Right lobe of liver (tissue), 6 donors: ENCODE results near the gene GNAI3. TPM values are rescaled to one million over a fixed set of nuclear protein-coding genes. Genes with fewer than 3 reads are reported as not detected.

ENCODE experiments used
- ATAC-seq, 4 donors: fragments of 200-7000 bp; cut with Tn5 transposase; one replicate each; pipeline ENCODE4 v1.9.1; 2020; ENCODE audit warnings: mild to moderate bottlenecking in 4 of 4, moderate library complexity in 4 of 4
- DNase-seq, 3 donors: peaks; one replicate each; pipeline ENCODE4 v3.0.0-alpha.2; 2020
- H3K27ac ChIP-seq, 3 donors: fragments of 200-600 bp; one replicate each; pipeline ENCODE4 v1.8.0; 2022
- H3K27me3 ChIP-seq, 2 donors: fragments of 200-600 bp; one replicate each; pipeline ENCODE4 v1.8.0; 2022
- H3K36me3 ChIP-seq, 4 donors: fragments of 200-600 bp; sonication (generic) in 1 of 4; one replicate each; pipeline versions ENCODE4 v1.5.1 to v1.8.0; 2017 to 2022; ENCODE audit warnings: control low read depth in 1 of 4
- H3K4me1 ChIP-seq, 4 donors: fragments of 200-600 bp; sonication (generic) in 1 of 4; one replicate each; pipeline versions ENCODE4 v1.5.1 to v1.8.0; 2017 to 2022; ENCODE audit warnings: control low read depth in 1 of 4
- H3K4me3 ChIP-seq, 3 donors: fragments of 200-600 bp; one replicate each; pipeline ENCODE4 v1.8.0; 2022
- H3K9me3 ChIP-seq, 4 donors: fragments of 200-600 bp; sonication (generic) in 1 of 4; one replicate each; pipeline versions ENCODE4 v1.5.1 to v1.8.0; 2017 to 2022; ENCODE audit warnings: control low read depth in 1 of 4
- CTCF ChIP-seq, 4 donors: fragments of 200-600 bp in 3 of 4; fragments of 450-650 bp in 1 of 4; IDR thresholded peaks; one replicate each; pipeline versions ENCODE4 v1.5.1 to v1.8.0; 2016 to 2022; ENCODE audit warnings: antibody characterized with exemption in 4 of 4, mild to moderate bottlenecking in 2 of 4
- POLR2A ChIP-seq: fragments of 450-650 bp; IDR thresholded peaks from one replicate; pipeline ENCODE4 v1.6.1; 2017; ENCODE audit warnings: antibody characterized with exemption, mild to moderate bottlenecking
- WGBS: methylation state at CpG from one replicate; pipeline ENCODE4 v1.1.6; 2018; ENCODE audit warnings: low coverage, low lambda C conversion rate; ENCODE audit not compliant: insufficient coverage; ENCODE audit errors: missing lambda C conversion rate; 5-methylcytosine and 5-hydroxymethylcytosine counted together
- intact Hi-C, 2 donors: fragments of 100-400 bp; cut with DNase I; formaldehyde crosslinking; loops; one replicate each; pipeline versions ENCODE4 v1.11.2 to v1.14.1; 2022
- total RNA-seq, 6 experiments: library from RNA; depleted of rRNA in 2 of 6; stranded (reverse); fragments of >200 nt in 2 of 6; fragmentation: NEBNext Ultra II Directional in 3 of 6; extraction: Animal tissue kit (Norgen Biotek cat#: 25700) in 3 of 6; gene quantifications; one replicate each; pipeline versions ENCODE4 v1.1.0 to v1.2.4, GENCODE V29; 2016 to 2023
- donor health status: DM: no; HTN: yes; CAD: no.
- donor health status: DM: no; HTN: no; CAD: no.
- donor health status: DM: no; HTN: no; CAD: no.
- donor health status: DM: no; HTN: yes; CAD: no.
- donor health status: DM: no; HTN: yes; CAD: no.

The GNAI3 gene
- total RNA-seq, 6 experiments from 2014 or later: 2.5 to 4.3 (median 3.3) TPM

DNA sequence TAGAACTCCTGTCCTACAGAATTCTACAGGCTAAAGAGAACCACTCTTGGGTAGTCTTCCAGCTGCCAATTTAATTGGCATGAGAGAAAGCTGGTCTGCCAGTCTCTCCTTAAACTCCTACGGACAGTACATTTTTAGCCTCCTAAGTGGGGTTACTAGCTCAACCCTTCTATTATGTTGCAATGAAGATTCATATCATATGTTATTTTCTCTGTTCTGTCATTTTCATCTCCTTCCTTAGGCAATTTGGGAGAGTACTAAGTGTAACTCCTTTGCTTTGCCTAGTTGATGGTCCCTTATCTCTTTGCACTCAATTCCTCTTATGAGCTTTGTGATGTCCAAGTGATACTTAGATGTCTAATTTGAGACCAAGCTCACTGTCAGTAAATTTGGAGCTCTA is 57.0 kb downstream of the GNAI3 start:
- DNase-seq: no peak
- Histone ChIP-seq H3K4me3 (no peak overlapping the region), H3K27me3 (no peaks in the 10 kb centered on the region), H3K9me3 (no peaks in the 10 kb centered on the region), H3K4me1 (no peaks in the 10 kb centered on the region), H3K27ac (no peak overlapping the region), H3K36me3 (no peaks in the 10 kb centered on the region)
- no peak for TF ChIP-seq POLR2A
- no peak for TF ChIP-seq CTCF (IDR thresholded peaks at IDR 0.05)
- WGBS: 100% methylated on average over 1 of the region's 1 CpG
- intact Hi-C loops: no loop called here
- ATAC-seq: no peak

- no peaks in the 10 kb centered on the region for H3K27me3 ChIP-seq
- no peak overlapping the region for H3K27ac ChIP-seq
- H3K4me1 ChIP-seq: peaks cover 0 to under 1% (median 0%) of the 10 kb centered on the region in 4 donors
- DNase-seq: no peak
- no peak for ATAC-seq
- H3K4me3 ChIP-seq: no peak overlapping the region
- H3K9me3 ChIP-seq: no peaks in the 10 kb centered on the region
- WGBS: 100% methylated on average over 1 of the region's 3 CpGs
- intact Hi-C loops: no loop called here
- H3K36me3 ChIP-seq: no peaks in the 10 kb centered on the region
- TF ChIP-seq POLR2A (no peak), CTCF (IDR thresholded peaks at IDR 0.05) (no peak)
Observed at GRCh38 chr1:109609881-109610280, 61.5 kb downstream of the GNAI3 start.

- Histone ChIP-seq H3K27ac (no peak overlapping the region), H3K4me1 (peaks cover 0 to 4% (median 0%) of the 10 kb centered on the region in 4 donors), H3K27me3 (no peaks in the 10 kb centered on the region), H3K9me3 (no peaks in the 10 kb centered on the region), H3K4me3 (no peak overlapping the region), H3K36me3 (no peaks in the 10 kb centered on the region)
- intact Hi-C loops: no loop called here
- ATAC-seq (no peak), DNase-seq (no peak)
- TF ChIP-seq POLR2A (no peak), CTCF (IDR thresholded peaks at IDR 0.05) (no peak)
- WGBS: 85% methylated on average over 3 of the region's 3 CpGs
Observed at GRCh38 chr1:109610609-109611307, 62.3 kb downstream of the GNAI3 start.

DNA sequence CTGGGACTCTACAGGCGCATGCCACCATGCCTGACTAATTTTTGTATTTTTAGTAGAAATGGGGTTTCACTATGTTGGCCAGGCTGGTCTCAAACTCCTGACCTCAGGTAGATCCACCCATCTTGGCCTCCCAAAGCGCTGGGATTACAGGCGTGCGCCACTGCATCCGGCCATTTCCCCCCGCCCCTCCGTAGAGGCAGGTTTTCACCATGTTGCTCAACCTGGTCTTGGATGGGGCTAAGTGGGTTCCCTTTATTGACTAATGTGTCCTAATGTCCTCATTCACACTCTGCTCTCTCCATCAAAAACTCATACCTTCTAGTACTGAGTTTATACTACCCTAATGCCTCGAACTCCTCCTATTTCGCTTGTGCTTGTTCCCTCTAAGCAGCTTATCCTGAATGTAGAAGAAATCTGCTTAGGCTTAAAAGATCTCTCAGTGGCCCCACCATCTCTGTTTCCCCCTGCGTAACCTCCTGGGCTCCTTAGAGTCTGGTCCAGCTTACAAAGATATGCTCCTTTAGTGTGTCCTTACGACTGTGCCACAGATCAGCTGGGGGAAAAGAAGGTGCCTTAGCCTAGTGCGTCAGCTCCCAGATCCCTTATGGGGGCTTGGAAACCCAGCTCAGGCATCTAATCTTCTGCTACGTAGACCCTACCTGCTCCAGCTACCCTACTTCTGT is 63.0 kb downstream of the GNAI3 start:
- 91% methylated on average over 13 of the region's 13 CpGs for WGBS
- no peak overlapping the region for H3K4me3 ChIP-seq
- DNase-seq: no peak
- H3K27ac ChIP-seq: no peak overlapping the region
- H3K27me3 ChIP-seq: no peaks in the 10 kb centered on the region
- no peak for ATAC-seq
- H3K36me3 ChIP-seq: no peaks in the 10 kb centered on the region
- peaks cover 0 to 5% (median 0%) of the 10 kb centered on the region in 4 donors for H3K4me1 ChIP-seq
- intact Hi-C loops: no loop called here
- no peaks in the 10 kb centered on the region for H3K9me3 ChIP-seq
- TF ChIP-seq POLR2A (no peak), CTCF (IDR thresholded peaks at IDR 0.05) (no peak)
